GM23338 (cell line): ENCODE measurements around the gene HERPUD2. TPM values are rescaled to one million over a fixed set of nuclear protein-coding genes. Genes with fewer than 3 reads are reported as not detected.

Experiments
- ATAC-seq: fragments of 200-7000 bp; cut with Tn5 transposase; 3 replicates; pipeline ENCODE4 v1.9.1; 2020
- DNase-seq: peaks from one replicate; pipeline ENCODE4 v3.0.0-alpha.2; 2015; ENCODE audit warnings: low spot score
- H2AFZ ChIP-seq: fragments of 200-600 bp; sonication (generic); 2 replicates; pipeline ENCODE4 v1.8.0; 2016; ENCODE audit warnings: antibody characterized with exemption, mild to moderate bottlenecking, moderate library complexity
- H3F3A ChIP-seq: fragments of 200-600 bp; sonication (generic); replicated peaks from 2 replicates; pipeline ENCODE4 v1.8.0; 2017; ENCODE audit warnings: antibody characterized with exemption, mixed run types, low read depth
- H3K27ac ChIP-seq: fragments of 200-600 bp; sonication (generic); 2 replicates; pipeline ENCODE4 v1.6.1; 2016; ENCODE audit warnings: low read depth
- H3K27me3 ChIP-seq: fragments of 200-600 bp; sonication (generic); 2 replicates; pipeline ENCODE4 v1.8.0; 2016; ENCODE audit warnings: mild to moderate bottlenecking, mixed run types, moderate library complexity; ENCODE audit not compliant: insufficient read depth
- H3K36me3 ChIP-seq: fragments of 200-600 bp; sonication (generic); 2 replicates; pipeline ENCODE4 v1.8.0; 2016; ENCODE audit warnings: mild to moderate bottlenecking; ENCODE audit not compliant: insufficient read depth
- H3K4me1 ChIP-seq: fragments of 200-600 bp; sonication (generic); 2 replicates; pipeline ENCODE4 v1.8.0; 2016; ENCODE audit warnings: mild to moderate bottlenecking, moderate library complexity; ENCODE audit not compliant: insufficient read depth
- H3K4me2 ChIP-seq: fragments of 200-600 bp; sonication (generic); 2 replicates; pipeline ENCODE4 v1.7.1; 2017; ENCODE audit warnings: mixed run types
- H3K4me3 ChIP-seq: fragments of 200-600 bp; sonication (generic); 2 replicates; pipeline ENCODE4 v1.6.1; 2016; ENCODE audit warnings: mixed run types
- H3K79me2 ChIP-seq: fragments of 200-600 bp; sonication (generic); replicated peaks from 2 replicates; pipeline ENCODE4 v1.8.0; 2017; ENCODE audit warnings: mild to moderate bottlenecking; ENCODE audit not compliant: insufficient read depth
- H3K9me2 ChIP-seq: fragments of 200-600 bp; sonication (generic); 2 replicates; pipeline ENCODE4 v1.8.0; 2017; ENCODE audit not compliant: insufficient read depth
- H4K20me1 ChIP-seq: fragments of 200-600 bp; sonication (generic); replicated peaks from 2 replicates; pipeline ENCODE4 v1.8.0; 2017; ENCODE audit warnings: mild to moderate bottlenecking; ENCODE audit not compliant: insufficient read depth
- H3K27ac Mint-ChIP-seq: 2 replicates; pipeline ENCODE4 v1.8.0; 2020; ENCODE audit warnings: inconsistent platforms, mild to moderate bottlenecking, moderate library complexity, mixed read lengths
- H3K27me3 Mint-ChIP-seq: 3 replicates; pipeline ENCODE4 v1.8.0; 2022; ENCODE audit warnings: low read depth, mild to moderate bottlenecking, moderate library complexity, mixed read lengths, inconsistent platforms; ENCODE audit not compliant: insufficient read depth, poor library complexity
- H3K36me3 Mint-ChIP-seq: 3 replicates; pipeline ENCODE4 v1.8.0; 2021; ENCODE audit warnings: low read depth, mild to moderate bottlenecking, inconsistent platforms, moderate library complexity, mixed read lengths
- H3K4me1 Mint-ChIP-seq: 3 replicates; pipeline ENCODE4 v1.8.0; 2020; ENCODE audit warnings: mild to moderate bottlenecking, inconsistent platforms, mixed read lengths
- H3K4me3 Mint-ChIP-seq: 3 replicates; pipeline ENCODE4 v1.8.0; 2021; ENCODE audit warnings: moderate library complexity, mild to moderate bottlenecking, inconsistent platforms, mixed read lengths
- H3K9me3 Mint-ChIP-seq: 3 replicates; pipeline ENCODE4 v1.8.0; 2020; ENCODE audit warnings: moderate library complexity, mild to moderate bottlenecking, inconsistent platforms, mixed read lengths
- CTCF ChIP-seq, 2 experiments: fragments of 200-600 bp in 1 of 2; sonication (generic) in 1 of 2; conservative IDR thresholded peaks; 2 replicates each; pipeline versions ENCODE4 v1.5.1 to v1.6.1; 2016 to 2017; ENCODE audit warnings: antibody characterized with exemption in 2 of 2, low read depth in 2 of 2, mild to moderate bottlenecking in 2 of 2, moderate library complexity in 1 of 2
- EZH2 ChIP-seq: fragments of 200-600 bp; sonication (generic); IDR thresholded peaks from one replicate; pipeline ENCODE4 v1.8.0; 2017; ENCODE audit warnings: antibody characterized with exemption, mild to moderate bottlenecking, low read depth; ENCODE audit not compliant: unreplicated experiment
- JUNB ChIP-seq: IDR thresholded peaks from one replicate; pipeline ENCODE4 v1.6.1; 2016; ENCODE audit warnings: antibody characterized with exemption; ENCODE audit not compliant: unreplicated experiment
- NANOG ChIP-seq: IDR thresholded peaks from 2 replicates; pipeline ENCODE4 v1.6.1; 2016; ENCODE audit warnings: antibody characterized with exemption, borderline replicate concordance
- POLR2AphosphoS5 ChIP-seq: IDR thresholded peaks from 2 replicates; pipeline ENCODE4 v1.6.1; 2016; ENCODE audit warnings: antibody characterized with exemption, low read depth
- REST ChIP-seq: IDR thresholded peaks from one replicate; pipeline ENCODE4 v1.6.1; 2018; ENCODE audit warnings: antibody characterized with exemption; ENCODE audit not compliant: unreplicated experiment
- ZNF114 ChIP-seq: fragments of 250-450 bp; sonication (Bioruptor Pico); IDR thresholded peaks from 2 replicates; pipeline ENCODE4 v1.5.0; 2020; ENCODE audit warnings: mild to moderate bottlenecking, moderate library complexity
- ZNF331 ChIP-seq: fragments of 250-450 bp; sonication (Bioruptor Pico); IDR thresholded peaks from 2 replicates; pipeline ENCODE4 v1.5.0; 2020; ENCODE audit warnings: low read depth, mild to moderate bottlenecking, moderate library complexity
- ZNF462 ChIP-seq: fragments of 250-450 bp; sonication (Bioruptor Pico); IDR thresholded peaks from 2 replicates; pipeline ENCODE4 v1.5.0; 2020; ENCODE audit warnings: mild to moderate bottlenecking, moderate library complexity
- polyA plus RNA-seq: library from polyadenylated mRNA; unstranded; fragments of >200 nt; fragmentation: Nextera tagmentation; extraction: Ambion mirVana; gene quantifications from 2 replicates; pipeline ENCODE4 v1.2.1, GENCODE V29; 2016
- total RNA-seq: library from RNA; depleted of rRNA; stranded (reverse); fragments of >200 nt; shearing (Covaris generic); gene quantifications from 2 replicates; pipeline ENCODE4 v1.2.3, GENCODE V29; 2014
- TF ChIP-seq, protein P1 (sequence below): IDR thresholded peaks from 2 replicates; pipeline ENCODE4 v1.6.1; 2016; ENCODE audit warnings: antibody characterized with exemption

The HERPUD2 gene
- total and polyA plus RNA-seq, 2 experiments from 2014 or later = 8.0 to 12.0 TPM

DNA sequence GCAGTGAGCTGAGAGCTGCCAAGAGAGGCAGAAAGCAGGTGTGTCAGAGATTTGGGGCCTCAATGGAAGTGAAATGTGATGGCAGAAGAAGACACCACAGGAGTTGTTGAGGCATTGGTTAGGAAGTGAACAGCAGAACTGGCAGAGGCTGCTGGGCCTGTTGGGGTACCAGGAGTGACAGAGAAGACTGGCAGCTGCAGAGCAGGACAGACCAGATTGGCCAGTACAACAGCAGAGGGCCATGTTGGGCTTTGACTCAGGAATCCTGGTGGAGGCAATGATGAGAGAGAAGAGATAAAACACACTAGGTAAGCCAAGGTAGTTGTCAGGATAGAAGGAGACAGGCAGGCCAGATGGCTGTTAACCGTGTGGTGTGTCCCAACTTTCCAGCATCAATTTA lies 19.9 kb upstream of the HERPUD2 start:
- DNase-seq (peak; percentile 9), ATAC-seq (peak; percentile 53)
- Histone ChIP-seq H3K79me2 (no peaks in the 10 kb centered on the region), H3K27ac (no peak overlapping the region), H3K36me3 (no peaks in the 10 kb centered on the region), H4K20me1 (no peaks in the 10 kb centered on the region), H3F3A (no peaks in the 10 kb centered on the region), H3K9me2 (no peaks in the 10 kb centered on the region), H3K4me2 (no peak overlapping the region), H3K4me1 (no peaks in the 10 kb centered on the region), H3K4me3 (no peak overlapping the region), H3K27me3 (no peaks in the 10 kb centered on the region), H2AFZ (no peak overlapping the region)
- TF ChIP-seq POLR2AphosphoS5 (no peak), CTCF (conservative IDR thresholded peaks at IDR 0.05; ENCODE audit: low read depth in 2 of 2) (peak in 1 of 2 experiments; percentile 47; a peak in 2 of 4 replicates)
- no peaks in the 10 kb centered on the region for H3K9me3 Mint-ChIP-seq
- no peak overlapping the region for H3K4me3 Mint-ChIP-seq
- peaks cover 2% of the 10 kb centered on the region for H3K27me3 Mint-ChIP-seq
- H3K36me3 Mint-ChIP-seq = no peaks in the 10 kb centered on the region
- no peak overlapping the region for H3K27ac Mint-ChIP-seq
- H3K4me1 Mint-ChIP-seq = peaks cover 10% of the 10 kb centered on the region

GRCh38 chr7:35714407-35714806 lies 19.5 kb upstream of the HERPUD2 start:
- Mint-ChIP-seq H3K4me3 (no peak overlapping the region), H3K27me3 (peaks cover 2% of the 10 kb centered on the region), H3K9me3 (no peaks in the 10 kb centered on the region), H3K27ac (no peak overlapping the region), H3K36me3 (no peaks in the 10 kb centered on the region), H3K4me1 (peaks cover 12% of the 10 kb centered on the region)
- DNase-seq (peak; percentile 7), ATAC-seq (peak; percentile 77)
- Histone ChIP-seq H3F3A (no peaks in the 10 kb centered on the region), H3K4me3 (no peak overlapping the region), H3K27me3 (no peaks in the 10 kb centered on the region), H3K9me2 (no peaks in the 10 kb centered on the region), H3K4me2 (no peak overlapping the region), H3K4me1 (no peaks in the 10 kb centered on the region), H3K27ac (no peak overlapping the region), H4K20me1 (no peaks in the 10 kb centered on the region), H2AFZ (peak overlapping the region; percentile 39; the same call in 1 of the 2 replicates), H3K36me3 (no peaks in the 10 kb centered on the region), H3K79me2 (no peaks in the 10 kb centered on the region)
- TF ChIP-seq ZNF331 (no peak), ZNF462 (CRISPR knock-in tag) (no peak), NANOG (no peak), EZH2 (no peak), ZNF114 (no peak), REST (no peak), JUNB (no peak), POLR2AphosphoS5 (no peak)
- TF ChIP-seq, protein P1, sequence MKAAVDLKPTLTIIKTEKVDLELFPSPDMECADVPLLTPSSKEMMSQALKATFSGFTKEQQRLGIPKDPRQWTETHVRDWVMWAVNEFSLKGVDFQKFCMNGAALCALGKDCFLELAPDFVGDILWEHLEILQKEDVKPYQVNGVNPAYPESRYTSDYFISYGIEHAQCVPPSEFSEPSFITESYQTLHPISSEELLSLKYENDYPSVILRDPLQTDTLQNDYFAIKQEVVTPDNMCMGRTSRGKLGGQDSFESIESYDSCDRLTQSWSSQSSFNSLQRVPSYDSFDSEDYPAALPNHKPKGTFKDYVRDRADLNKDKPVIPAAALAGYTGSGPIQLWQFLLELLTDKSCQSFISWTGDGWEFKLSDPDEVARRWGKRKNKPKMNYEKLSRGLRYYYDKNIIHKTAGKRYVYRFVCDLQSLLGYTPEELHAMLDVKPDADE = no peak
